ENCODE measurements around the gene PLCL1.
"Not testable (repeated sequence)": the region's sequence is repeated elsewhere in the genome, so short reads cannot be mapped to it uniquely, and the experiment has no call there.

PLCL1 gene

DNA sequence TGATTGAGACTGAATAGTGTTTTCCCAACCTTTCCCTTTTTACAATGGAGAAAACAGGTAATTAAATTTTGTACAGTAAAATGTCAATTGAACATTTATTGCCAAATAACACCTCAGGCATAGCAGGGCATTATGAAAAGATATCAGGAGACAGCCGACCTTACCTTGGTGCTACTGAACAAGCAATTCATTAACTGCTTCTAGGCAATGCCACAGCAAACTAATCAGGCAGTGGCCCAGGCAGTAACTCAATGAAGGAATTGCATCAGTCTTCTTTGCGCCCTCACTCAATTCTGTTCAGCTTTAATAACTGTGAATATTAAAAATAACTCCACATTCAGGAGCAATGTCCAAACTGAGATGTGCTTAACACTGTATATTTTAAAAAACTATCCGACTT, 6.1 kb downstream of the PLCL1 start:
- no peak for DNase-seq

DNA sequence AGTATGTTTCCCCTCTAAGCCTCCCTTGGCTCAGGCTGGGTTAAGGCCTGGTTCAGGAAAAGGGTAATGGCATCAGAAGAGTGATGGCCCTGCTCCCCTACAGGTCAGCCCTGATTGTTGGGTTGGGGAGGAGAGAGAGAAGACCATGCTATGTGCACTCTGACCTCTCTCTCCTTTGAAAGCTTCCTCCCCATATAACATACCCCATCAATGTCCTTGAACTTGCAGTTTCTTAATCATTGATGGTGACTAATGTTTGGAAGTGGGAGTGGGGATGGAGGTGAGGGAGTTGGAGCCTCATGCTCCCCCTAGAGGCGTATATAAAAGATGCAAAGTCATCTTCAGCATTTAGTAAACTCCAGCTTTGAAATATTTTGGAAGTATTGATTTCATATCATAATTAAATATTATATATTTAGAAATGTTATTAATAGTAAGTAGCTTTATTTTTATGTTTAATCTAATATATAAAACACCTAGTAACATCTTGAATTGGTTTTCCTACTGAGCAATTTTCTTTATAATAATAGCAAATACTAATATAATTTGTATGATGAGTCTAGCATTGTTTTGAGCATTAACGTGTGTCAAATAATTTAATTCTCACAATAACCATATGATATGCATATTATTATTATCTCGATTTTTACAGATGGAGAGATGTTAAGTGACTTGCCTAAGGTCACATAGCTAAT, 8.8 kb downstream of the PLCL1 start:
- peak; percentile 45 for DNase-seq

DNA sequence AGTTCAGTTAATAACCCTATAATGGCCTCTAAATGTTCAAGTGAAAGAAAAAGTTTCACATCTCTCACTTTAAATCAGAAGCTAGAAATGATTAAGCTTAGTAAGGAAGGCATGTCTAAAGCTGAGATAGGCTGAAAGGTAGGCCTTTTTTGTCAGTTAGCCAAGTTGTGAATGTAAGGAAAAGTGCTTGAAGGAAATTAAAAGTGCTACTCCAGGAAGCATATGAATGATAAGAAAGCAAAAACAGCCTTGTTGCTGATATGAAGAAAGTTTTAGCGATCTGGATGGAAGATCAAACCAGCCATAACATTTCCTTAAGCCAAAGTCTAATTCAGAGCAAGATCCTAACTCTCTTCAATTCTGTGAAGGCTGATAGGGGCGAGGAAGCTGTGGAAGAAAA, 10.1 kb downstream of the PLCL1 start:
- no peak for DNase-seq

DNA sequence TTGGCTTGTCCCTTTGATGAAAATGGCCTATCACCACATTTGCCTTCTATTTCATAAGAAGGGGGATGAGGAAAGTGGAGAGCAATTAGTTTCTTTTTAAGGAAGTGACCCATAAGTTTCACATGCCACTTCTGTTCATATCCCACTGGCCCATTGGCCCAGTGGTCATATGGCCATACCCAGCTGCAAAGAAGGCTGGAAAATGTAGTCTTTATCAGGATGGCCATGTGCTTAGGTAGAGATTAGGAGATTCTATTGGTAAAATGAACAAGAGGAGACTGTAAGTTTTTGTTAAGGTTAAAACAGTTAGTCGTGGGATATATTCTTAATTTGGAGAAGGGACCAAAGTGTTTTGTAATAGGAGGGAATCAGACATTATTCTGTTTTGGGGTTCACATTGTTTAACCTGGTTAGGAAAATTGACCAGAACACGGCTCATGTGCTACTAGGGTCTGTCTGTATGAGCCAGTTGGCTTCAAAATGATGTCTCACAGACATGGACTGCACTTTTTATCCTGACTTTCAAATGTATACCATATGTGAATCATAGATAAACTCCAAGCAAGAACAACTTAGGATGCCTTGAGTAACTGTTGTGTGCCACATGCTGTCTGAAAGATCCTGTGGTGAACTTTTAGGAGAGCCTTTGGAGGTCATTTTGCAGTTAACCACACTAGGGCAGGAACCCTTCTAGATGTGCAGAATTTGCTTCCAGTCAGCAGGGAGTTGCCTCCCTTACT, 17.3 kb downstream of the PLCL1 start:
- peak; percentile 24 for DNase-seq

DNA sequence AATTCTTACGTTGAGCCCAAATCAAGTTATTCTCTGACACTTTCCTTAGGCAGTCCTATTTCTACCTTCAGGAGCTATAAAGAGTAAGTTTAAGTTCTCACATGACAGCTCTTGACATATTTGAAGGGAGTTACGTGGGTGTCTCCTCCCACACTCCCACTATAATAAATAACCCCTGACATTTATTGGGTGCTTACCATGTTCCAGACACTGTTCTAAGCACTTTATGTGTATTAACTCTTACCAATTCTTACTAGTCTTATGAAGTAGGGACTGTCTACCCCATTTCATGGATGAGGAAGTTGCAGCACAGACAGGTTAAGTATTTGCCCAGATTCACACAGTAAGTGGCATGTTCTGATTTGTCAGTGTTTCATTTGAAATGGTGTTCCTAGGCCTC, 17.9 kb downstream of the PLCL1 start:
- no peak for DNase-seq

DNA sequence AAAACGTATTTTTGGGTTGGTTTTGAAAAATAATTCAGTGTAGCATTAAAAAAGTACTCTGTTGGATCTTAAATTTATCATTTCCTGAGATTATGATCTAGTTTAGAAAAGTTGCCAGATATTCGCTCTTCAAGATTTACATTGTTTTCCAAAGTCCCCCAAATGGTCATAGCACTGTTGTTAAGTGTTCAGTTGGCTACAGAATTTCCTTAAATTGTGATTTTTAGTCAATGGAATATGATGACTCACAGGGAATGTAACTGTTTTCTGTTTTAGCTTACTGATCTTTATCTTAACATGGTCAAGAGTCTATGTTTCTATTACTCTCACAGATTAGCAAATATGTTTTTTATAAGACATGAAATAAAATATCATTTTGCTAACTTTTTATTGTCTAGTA, 23.2 kb downstream of the PLCL1 start:
- DNase-seq: peak; percentile 38

DNA sequence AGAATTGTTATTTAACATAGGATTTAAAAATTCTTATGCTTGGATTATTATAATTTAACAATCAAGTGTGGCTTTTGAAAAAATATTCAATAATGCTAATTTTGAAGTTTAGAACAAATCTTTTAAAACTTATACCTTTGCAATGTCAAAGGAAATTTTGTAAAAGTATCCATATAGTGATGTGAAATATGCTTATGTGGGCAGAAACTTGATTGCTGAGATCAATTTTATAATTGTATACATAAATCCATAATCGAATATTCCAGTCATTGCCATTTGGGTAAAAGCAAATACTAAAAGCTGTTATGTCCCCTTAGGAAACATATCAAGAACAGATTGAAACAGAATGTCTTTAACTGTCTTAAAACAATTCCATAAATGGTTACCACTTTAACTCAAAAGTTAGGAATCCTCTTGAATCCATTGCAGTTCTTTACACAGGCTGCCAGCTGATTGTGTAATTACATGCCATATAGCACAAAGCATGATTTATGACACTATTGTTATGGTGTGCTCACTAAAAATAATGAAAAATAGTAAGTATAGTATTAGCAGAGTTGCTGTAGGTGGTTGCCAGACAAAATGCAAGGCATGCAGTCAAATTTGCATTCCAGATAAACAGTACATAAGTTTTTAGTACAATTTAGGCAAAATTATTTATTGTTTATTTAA, 24.2 kb downstream of the PLCL1 start:
- DNase-seq: peak; percentile 84

DNA sequence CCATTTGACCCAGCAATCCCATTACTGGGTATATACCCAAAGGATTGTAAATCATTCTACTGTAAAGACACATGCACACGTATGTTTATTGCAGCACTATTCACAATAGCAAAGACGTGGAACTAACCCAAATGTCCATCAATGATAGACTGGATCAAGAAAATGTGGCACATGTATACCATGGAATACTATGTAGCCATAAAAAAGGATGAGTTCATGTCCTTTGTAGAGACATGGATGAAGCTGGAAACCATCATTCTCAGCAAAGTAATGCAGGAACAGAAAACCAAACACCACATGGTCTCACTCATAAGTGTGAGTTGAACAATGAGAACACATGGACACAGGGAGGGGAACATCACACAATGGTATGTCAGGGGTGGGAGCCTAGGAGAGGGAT, 30.4 kb downstream of the PLCL1 start:
- not testable (repeated sequence) for DNase-seq

DNA sequence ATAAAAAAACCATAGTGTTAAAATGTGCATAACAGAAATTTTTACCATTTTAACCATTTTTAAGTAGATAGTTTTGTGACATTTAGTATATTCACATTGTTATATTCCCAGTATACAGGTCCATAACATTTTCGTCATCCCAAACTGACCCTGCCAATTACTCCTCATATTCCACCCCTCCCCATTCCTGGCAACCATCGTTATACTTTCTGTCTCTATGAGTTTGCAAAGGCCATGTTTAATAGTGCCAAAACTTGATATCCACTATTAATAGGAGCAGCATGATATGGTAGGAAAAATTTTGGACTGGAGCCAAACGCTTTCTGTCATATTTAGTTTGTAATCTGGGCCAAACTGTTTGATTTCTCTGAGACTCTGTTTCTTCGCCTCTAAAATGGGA, 30.9 kb downstream of the PLCL1 start:
- DNase-seq: no peak

DNA sequence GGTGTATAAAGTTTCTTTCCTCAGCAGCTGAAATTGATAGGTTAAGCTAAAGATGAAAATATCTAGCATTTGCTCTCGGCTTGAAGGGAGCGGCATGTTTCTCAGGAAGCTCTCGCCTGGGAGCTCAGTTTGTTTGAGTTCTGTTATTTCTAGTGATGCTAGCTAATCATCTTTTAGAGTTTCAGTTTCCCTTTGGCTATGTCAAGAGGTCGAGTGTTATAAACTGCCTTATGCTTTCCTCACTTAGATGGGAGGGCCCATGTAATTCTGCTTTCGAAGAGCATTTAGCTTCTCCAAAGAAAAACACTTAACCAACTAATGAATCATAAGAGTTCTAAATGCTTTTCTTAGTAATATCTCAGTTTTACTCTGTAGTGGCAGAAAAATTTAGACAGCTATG, 33.6 kb downstream of the PLCL1 start:
- DNase-seq: peak; percentile 32

DNA sequence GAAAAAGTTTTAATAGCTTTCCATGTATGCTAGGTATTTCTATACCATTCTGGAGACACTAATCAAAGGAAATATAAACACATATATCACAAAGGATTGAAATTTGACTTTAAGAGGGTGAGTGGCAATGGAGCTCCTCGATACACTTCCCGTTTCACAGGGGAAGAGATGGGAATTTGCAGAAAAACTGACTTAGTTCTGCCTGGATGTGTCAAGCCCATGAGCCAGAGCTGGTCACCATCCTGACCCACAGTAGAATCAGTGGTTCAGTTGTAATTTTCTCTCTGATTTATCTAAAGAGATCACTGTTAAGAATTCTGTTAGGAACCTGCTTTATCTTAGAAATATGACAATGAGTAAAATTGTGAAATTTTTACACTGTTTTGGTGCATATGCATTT, 34.2 kb downstream of the PLCL1 start:
- DNase-seq: no peak

DNA sequence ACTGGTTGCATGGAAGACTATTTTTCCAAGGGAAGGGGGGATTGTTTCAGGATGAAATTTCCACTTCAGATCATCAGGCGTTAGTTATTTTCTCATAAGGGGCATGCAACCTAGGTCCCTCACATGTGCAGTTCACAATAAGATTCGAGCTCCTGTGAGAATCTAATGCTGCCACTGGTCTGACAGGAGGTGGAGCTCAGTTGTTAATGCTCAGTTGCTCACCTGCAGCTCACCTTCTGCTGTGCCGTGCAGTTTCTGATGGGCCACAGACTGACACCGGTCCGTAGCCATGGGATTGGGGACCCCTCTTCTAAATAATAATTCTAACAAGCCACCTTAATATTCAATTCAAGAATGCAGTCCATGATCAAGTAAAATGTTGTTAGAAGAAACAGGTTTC, 34.9 kb downstream of the PLCL1 start:
- no peak for DNase-seq

DNA sequence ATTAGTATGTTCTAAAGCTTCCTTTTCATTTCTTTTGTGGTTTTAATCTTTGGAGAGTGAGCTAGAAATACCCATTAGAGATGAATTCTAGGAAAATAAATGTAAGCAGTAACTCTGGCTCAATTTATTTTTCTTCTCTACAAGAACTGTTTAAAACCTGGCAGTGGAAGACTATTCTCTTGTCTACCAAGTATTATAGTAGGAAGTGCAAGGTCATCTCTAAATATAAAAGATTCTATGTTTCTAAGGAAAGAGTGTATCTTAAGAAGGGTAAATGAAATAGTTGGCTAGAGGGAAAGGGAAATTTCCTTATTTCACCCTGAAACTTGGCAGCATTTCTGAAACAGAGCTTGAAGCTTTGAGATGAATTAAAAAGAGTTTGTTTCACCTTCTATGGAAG, 35.5 kb downstream of the PLCL1 start:
- DNase-seq: no peak

DNA sequence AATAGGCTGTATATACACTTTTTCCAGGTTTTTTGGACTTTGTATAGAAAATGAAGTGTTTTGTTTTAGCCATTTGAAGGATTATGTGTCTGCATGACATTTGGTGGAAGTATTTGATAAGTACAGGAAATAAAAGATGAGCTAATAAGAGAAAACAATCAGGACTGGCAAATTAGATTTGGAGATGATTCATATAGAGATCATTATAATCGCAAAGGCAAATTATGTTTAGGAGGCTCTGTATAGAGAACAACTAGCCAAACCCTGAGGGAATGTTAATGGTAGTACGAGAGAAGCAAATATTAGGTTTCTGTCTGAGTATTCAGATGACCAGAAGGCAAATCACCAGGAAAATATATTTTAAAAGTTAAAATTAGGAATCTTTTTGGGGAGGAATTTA, 41.7 kb downstream of the PLCL1 start:
- DNase-seq: no peak

DNA sequence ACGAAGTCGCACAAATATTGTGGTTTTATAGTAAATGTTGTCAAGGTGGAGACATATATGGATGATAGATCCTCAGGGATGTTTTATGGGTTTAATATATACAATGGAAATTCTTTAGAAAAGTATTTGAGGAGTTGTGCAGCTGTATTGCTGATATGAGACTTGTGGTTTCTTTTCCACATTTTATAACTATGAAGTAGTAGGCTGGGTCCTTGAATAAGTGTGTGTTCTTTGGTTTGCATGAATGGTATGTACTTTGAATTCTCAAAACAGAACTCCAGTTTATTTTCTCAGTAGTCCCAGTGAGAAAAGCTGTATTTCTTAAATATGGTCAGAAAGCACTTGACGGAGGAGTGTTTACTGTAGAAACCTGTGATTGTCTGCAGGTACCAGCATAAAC, 42.4 kb downstream of the PLCL1 start:
- DNase-seq: peak; percentile 83

DNA sequence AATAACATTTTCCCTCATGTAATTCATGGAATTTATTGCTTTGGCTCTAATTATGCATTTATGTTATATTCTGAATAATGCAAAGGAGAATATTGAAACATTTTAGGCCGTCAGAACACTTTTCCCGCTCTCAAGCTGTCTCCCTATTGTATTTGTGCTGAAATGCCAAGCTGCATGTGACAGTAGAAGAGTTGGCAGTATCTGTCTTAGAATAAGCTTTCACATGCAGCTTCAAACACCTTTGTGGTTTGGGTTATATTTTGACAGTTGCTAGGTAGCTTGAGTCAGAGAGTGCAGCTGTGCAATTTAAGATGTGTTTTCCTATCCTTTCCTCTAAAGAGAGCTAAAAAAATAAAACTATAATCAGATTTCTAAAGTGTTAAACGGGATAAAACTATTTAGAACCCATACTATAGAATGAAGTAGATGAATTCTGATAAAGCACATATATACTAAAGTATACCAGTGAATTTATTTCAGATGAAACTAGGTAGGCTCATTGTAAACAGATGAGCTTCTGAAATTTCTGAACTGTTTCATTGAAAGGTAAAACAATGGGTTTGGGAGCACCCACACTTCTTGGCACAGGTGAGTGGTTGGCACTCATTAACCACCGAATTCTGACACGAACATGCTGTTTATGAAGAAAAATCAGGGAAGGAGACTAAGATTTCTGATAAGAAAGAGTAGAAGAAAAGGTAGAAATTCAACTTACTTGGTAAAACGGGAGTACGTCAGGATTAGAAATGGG, 43.4 kb downstream of the PLCL1 start:
- peak; percentile 11 for DNase-seq

DNA sequence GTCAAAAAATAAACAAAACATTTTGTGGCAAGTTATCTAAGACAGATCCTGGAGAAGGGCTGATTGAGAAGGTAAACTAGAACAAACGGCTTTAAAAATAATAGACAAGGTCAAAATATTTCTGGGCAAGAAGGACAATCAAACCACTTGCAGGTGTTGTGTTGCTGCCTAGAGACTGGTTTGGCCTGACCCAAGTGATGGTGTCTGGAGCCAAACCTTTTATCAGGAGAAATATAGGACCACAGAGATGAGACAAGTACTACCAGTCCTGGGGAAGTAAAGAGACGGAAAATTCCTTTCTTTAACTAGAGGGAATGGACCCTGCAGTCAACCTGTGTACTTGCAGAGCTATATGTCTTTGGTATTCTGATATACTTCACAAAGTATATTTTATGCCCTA, 44.2 kb downstream of the PLCL1 start:
- DNase-seq: no peak

DNA sequence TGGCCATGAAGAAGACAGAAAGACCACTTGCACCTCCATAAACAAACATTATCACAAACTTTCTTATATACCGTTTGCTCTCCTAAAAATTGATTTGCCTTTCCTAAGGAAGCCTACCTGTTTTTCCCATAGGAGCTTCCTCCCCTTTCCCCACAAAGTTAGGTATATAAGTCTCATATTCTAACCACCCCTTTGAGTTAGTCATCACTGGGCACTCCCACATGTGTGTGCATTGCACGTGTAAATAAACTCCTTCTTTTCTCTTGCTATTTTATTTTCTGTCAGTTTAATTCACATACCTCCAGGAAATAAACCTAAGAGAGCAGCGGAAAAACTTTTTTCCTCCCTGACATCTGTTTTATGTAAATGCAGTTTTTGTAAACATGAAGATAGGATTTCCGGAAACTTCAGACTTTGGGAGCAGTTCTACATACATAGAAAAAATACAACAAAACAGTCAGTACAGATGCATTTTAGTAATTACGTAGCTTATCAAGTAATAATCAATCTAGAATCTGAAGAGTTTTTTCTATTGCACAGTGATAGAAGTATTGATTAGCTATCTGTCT, 46.6 kb downstream of the PLCL1 start:
- no peak for DNase-seq

DNA sequence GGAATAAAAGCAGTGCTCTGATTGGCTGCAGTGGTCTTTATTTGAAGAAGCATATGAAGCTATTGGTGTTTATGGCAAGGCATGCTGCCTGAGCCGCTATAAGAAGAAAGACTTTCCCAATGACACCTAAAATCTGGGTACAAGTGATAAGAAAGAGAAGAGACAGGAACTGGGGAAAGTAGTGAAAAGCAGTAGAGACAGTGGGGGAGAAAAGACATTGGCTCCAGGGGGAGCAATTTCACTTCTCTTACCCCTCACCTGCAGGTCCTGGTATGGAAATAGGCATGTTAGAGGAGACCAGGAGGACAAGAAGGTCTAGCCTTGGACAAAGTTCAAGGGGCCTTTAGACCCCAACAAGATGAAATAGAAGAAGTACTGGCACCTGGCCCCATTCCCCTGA, 47.1 kb downstream of the PLCL1 start:
- no peak for DNase-seq

DNA sequence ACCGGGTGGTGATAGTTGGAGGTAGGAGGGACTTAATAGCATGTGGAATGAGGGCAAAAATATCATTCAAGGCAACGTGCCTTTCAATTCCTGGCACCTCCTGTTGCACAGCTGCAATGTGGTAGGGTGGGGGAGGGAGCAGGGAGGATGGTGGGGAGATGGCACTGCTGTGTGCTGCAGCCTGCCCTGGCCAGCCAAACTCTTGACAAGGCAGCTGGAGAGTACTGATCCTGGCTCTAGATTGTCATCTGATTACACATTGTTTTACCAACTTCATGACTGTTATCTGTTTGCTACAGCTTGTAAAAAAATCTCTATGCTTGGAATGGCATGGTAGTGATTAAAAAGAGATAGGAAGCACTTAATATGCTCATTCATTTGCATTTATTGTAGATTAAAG, 47.7 kb downstream of the PLCL1 start:
- DNase-seq: no peak

DNA sequence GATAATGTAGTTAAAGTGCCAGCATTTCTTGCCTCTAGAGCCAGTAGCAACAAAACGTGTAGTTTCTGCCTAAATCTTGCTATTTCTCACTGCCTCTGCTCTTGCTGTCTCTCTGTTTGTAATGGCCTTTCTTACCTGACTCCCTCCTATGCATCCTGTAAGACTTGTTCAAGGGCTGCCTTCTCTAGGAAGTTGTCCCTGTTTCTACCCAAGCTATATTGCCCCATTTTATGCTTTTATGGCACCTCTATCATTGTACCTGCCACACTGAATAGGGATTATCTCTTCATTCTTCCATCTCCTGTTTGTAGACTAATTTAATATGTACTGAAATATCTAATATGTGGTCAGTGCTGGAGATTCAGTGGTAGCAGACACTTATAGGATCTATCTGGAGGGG, 49.2 kb downstream of the PLCL1 start:
- DNase-seq: no peak

DNA sequence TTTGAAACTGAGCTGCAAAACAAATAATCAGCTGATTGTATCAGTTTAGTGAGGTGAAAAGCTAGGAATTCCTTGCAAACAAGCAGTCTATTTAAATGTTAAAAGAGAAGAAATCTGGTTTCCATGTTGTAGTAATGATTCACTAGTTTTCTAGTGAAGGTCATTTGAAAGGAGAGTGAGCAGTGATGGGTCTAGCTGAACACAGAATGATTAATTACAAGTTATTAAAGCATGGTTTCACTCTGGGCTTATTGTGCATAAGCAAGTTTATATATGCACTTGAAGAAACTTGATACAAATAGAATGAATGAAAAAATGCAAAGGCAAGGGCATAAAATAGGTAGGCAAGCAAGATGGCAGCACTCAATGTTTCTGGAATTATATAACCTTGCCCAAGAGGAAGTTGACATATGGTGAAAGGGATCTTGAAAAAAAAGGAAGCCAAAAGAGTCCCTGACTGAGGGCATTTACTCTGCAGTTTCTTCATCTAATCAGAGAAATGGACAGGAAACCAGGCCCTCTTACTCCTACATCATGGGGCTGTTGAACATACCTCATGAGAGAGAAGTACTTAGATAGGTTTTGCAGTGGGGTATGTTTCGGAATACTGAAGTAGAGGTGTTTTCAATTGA, 53.2 kb downstream of the PLCL1 start:
- no peak for DNase-seq
